Measurements from ENCODE around the gene TEX11.

Gene TEX11

DNA sequence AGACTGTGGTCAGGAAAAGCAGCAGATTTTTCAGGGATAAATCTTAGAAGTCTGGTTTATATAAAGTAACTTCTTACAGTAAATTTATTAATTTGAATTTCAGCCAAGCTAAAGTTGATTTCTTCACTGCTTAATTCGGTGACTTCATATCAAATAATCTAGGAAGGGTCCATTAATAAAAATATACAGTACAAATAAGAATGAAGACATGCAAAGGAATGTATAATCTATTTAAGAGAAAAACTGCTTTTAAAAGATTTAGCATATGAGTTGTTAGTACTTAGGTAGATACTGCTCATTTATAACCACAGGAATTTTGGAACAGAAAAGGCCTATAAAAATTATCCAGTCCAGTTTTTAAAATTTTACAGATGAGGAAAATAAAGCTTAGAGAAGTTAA, 286.8 kb downstream of the TEX11 start:
- Histone ChIP-seq H3K27me3 (ENCODE audit: insufficient read depth, low read length) (no peaks in the 10 kb centered on the region), H3K79me2 (ENCODE audit: insufficient read depth, low read length) (no peaks in the 10 kb centered on the region), H2AFZ (ENCODE audit: low read length) (no peak overlapping the region), H3K9me2 (ENCODE audit: low read depth, low read length) (no peaks in the 10 kb centered on the region), H3K9me3 (ENCODE audit: low read length) (no peaks in the 10 kb centered on the region), H3K4me3 (ENCODE audit: low read depth, low read length, poor library complexity, severe bottlenecking) (no peak overlapping the region), H3K4me2 (ENCODE audit: low read length) (no peak overlapping the region), H3K9ac (ENCODE audit: low read length) (no peak overlapping the region), H4K20me1 (ENCODE audit: insufficient read depth, low read length) (no peaks in the 10 kb centered on the region), H3K36me3 (ENCODE audit: insufficient read depth, low read length) (no peaks in the 10 kb centered on the region), H3K4me1 (ENCODE audit: insufficient read depth, low read length, severe bottlenecking) (no peaks in the 10 kb centered on the region), H3K27ac (ENCODE audit: low read depth, low read length, poor library complexity, severe bottlenecking) (no peak overlapping the region), H3F3A (ENCODE audit: insufficient read depth, low read length) (no peaks in the 10 kb centered on the region)
- TF ChIP-seq EZH2 (IDR thresholded peaks at IDR 0.05; ENCODE audit: borderline replicate concordance, low read length) = no peak
- TF ChIP-seq, protein P1, sequence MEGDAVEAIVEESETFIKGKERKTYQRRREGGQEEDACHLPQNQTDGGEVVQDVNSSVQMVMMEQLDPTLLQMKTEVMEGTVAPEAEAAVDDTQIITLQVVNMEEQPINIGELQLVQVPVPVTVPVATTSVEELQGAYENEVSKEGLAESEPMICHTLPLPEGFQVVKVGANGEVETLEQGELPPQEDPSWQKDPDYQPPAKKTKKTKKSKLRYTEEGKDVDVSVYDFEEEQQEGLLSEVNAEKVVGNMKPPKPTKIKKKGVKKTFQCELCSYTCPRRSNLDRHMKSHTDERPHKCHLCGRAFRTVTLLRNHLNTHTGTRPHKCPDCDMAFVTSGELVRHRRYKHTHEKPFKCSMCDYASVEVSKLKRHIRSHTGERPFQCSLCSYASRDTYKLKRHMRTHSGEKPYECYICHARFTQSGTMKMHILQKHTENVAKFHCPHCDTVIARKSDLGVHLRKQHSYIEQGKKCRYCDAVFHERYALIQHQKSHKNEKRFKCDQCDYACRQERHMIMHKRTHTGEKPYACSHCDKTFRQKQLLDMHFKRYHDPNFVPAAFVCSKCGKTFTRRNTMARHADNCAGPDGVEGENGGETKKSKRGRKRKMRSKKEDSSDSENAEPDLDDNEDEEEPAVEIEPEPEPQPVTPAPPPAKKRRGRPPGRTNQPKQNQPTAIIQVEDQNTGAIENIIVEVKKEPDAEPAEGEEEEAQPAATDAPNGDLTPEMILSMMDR (IDR thresholded peaks at IDR 0.05; ENCODE audit: low read length) = no peak

DNA sequence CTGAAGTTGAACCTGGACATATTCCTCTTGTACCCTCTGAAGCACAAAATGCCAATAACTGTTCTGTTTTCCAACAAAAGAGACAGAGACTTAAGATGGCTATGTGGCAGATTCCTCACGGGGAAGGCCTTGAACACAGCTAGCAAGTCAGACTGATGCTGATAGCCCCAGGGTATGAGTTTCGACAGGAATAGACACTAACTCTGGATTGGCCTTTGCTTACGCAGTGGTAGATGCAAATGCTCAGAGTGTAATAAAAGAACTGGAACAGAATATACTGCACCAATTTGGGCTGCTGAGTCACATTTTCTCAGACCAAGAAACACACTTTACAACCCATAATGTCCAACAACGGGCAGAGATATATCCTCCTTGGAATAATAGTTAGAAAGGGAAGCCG, 290.0 kb downstream of the TEX11 start:
- Histone ChIP-seq H3F3A (ENCODE audit: insufficient read depth, low read length) (no peaks in the 10 kb centered on the region), H3K9ac (ENCODE audit: low read length) (no peak overlapping the region), H3K36me3 (ENCODE audit: insufficient read depth, low read length) (no peaks in the 10 kb centered on the region), H3K27ac (ENCODE audit: low read depth, low read length, poor library complexity, severe bottlenecking) (no peak overlapping the region), H3K9me3 (ENCODE audit: low read length) (no peaks in the 10 kb centered on the region), H3K4me3 (ENCODE audit: low read depth, low read length, poor library complexity, severe bottlenecking) (no peak overlapping the region), H3K27me3 (ENCODE audit: insufficient read depth, low read length) (no peaks in the 10 kb centered on the region), H4K20me1 (ENCODE audit: insufficient read depth, low read length) (no peaks in the 10 kb centered on the region), H3K9me2 (ENCODE audit: low read depth, low read length) (no peaks in the 10 kb centered on the region), H3K4me1 (ENCODE audit: insufficient read depth, low read length, severe bottlenecking) (no peaks in the 10 kb centered on the region), H3K4me2 (ENCODE audit: low read length) (no peak overlapping the region), H2AFZ (ENCODE audit: low read length) (no peak overlapping the region), H3K79me2 (ENCODE audit: insufficient read depth, low read length) (no peaks in the 10 kb centered on the region)
- no peak for TF ChIP-seq EZH2 (IDR thresholded peaks at IDR 0.05; ENCODE audit: borderline replicate concordance, low read length)
- TF ChIP-seq, protein P1 (IDR thresholded peaks at IDR 0.05; ENCODE audit: low read length) = no peak

DNA sequence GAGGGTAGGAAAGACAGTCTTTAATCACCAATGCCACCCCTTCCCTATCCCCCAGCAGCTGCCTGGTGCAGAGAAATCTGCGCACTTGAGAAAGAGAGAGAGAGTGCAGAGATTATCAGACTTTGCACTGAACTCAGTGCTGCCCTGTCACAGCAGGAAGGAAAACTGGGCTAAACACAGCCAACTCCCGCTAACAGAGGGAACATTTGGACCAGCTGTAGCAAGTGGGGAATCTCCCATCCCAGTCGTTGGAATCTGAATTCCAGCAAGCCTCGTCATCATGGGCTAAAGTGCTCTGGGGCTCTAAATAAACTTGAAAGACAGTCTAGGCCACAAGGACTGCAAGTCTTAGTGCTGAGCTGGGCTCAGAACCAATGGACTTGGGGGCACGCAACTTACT, 295.2 kb downstream of the TEX11 start:
- no peak overlapping the region for H3K4me3 ChIP-seq (ENCODE audit: low read depth, low read length, poor library complexity, severe bottlenecking)

More for the DNA sequence above, 295.2 kb downstream of the TEX11 start:
- H3K36me3 ChIP-seq (ENCODE audit: insufficient read depth, low read length) = no peaks in the 10 kb centered on the region
- no peaks in the 10 kb centered on the region for H4K20me1 ChIP-seq (ENCODE audit: insufficient read depth, low read length)
- H3K27me3 ChIP-seq (ENCODE audit: insufficient read depth, low read length) = no peaks in the 10 kb centered on the region
- no peaks in the 10 kb centered on the region for H3K9me2 ChIP-seq (ENCODE audit: low read depth, low read length)
- no peaks in the 10 kb centered on the region for H3F3A ChIP-seq (ENCODE audit: insufficient read depth, low read length)
- H3K4me1 ChIP-seq (ENCODE audit: insufficient read depth, low read length, severe bottlenecking) = no peaks in the 10 kb centered on the region
- TF ChIP-seq, protein P1 (IDR thresholded peaks at IDR 0.05; ENCODE audit: low read length) = no peak
- TF ChIP-seq EZH2 (IDR thresholded peaks at IDR 0.05; ENCODE audit: borderline replicate concordance, low read length) = no peak
- no peak overlapping the region for H3K27ac ChIP-seq (ENCODE audit: low read depth, low read length, poor library complexity, severe bottlenecking)
- no peaks in the 10 kb centered on the region for H3K9me3 ChIP-seq (ENCODE audit: low read length)
- no peak overlapping the region for H3K9ac ChIP-seq (ENCODE audit: low read length)
- no peak overlapping the region for H2AFZ ChIP-seq (ENCODE audit: low read length)
- no peaks in the 10 kb centered on the region for H3K79me2 ChIP-seq (ENCODE audit: insufficient read depth, low read length)
- no peak overlapping the region for H3K4me2 ChIP-seq (ENCODE audit: low read length)
